Astrocyte (in vitro differentiated cells and primary cell): ENCODE measurements around the gene PBX1. TPM values are rescaled to one million over a fixed set of nuclear protein-coding genes. Genes with fewer than 3 reads are reported as not detected.

Source experiments
- DNase-seq: peaks from one replicate; pipeline ENCODE4 v3.0.0-alpha.2; 2010; ENCODE audit warnings: low read depth
- FAIRE-seq: peaks from 2 replicates; lab custom pipeline; 2011; peaks lifted over from hg19 to GRCh38; lab: Jason Lieb, UNC
- H2AFZ ChIP-seq: 2 replicates; pipeline ENCODE4 v1.6.0; 2012; ENCODE audit warnings: low read depth, low read length, inconsistent platforms
- H3K27ac ChIP-seq: 2 replicates; pipeline ENCODE4 v1.5.1; 2011; ENCODE audit warnings: low read depth, low read length, inconsistent platforms
- H3K27me3 ChIP-seq: 2 replicates; pipeline ENCODE4 v1.6.0; 2011; ENCODE audit warnings: low read length, inconsistent platforms; ENCODE audit not compliant: insufficient read depth
- H3K36me3 ChIP-seq: 2 replicates; pipeline ENCODE4 v1.5.1; 2011; ENCODE audit warnings: low read length, inconsistent platforms; ENCODE audit not compliant: insufficient read depth
- H3K4me1 ChIP-seq: 2 replicates; pipeline ENCODE4 v1.5.1; 2011; ENCODE audit warnings: low read length, inconsistent platforms; ENCODE audit not compliant: insufficient read depth
- H3K4me2 ChIP-seq: 2 replicates; pipeline ENCODE4 v1.6.0; 2012; ENCODE audit warnings: low read length, inconsistent platforms
- H3K4me3 ChIP-seq: 2 replicates; pipeline ENCODE4 v1.5.1; 2011; ENCODE audit warnings: low read depth, mild to moderate bottlenecking, low read length, inconsistent platforms; ENCODE audit not compliant: insufficient read depth
- H3K79me2 ChIP-seq: 2 replicates; pipeline ENCODE4 v1.6.0; 2012; ENCODE audit warnings: mild to moderate bottlenecking, low read length, inconsistent platforms; ENCODE audit not compliant: insufficient read depth
- H3K9ac ChIP-seq: 2 replicates; pipeline ENCODE4 v1.6.0; 2012; ENCODE audit warnings: mild to moderate bottlenecking, low read length, inconsistent platforms
- H3K9me3 ChIP-seq: 2 replicates; pipeline ENCODE4 v1.5.1; 2012; ENCODE audit warnings: low read depth, mild to moderate bottlenecking, low read length, inconsistent platforms; ENCODE audit not compliant: insufficient read depth
- H4K20me1 ChIP-seq: 2 replicates; pipeline ENCODE4 v1.6.0; 2012; ENCODE audit warnings: low read length, inconsistent platforms; ENCODE audit not compliant: insufficient read depth
- H3K27ac Mint-ChIP-seq: one replicate; pipeline ENCODE4 v1.8.0; 2021; ENCODE audit warnings: mild to moderate bottlenecking, mixed read lengths; ENCODE audit not compliant: unreplicated experiment
- H3K27me3 Mint-ChIP-seq: one replicate; pipeline ENCODE4 v1.8.0; 2021; ENCODE audit warnings: low read depth, mixed read lengths; ENCODE audit not compliant: unreplicated experiment
- H3K36me3 Mint-ChIP-seq: one replicate; pipeline ENCODE4 v1.8.0; 2021; ENCODE audit warnings: low read depth, mixed read lengths; ENCODE audit not compliant: unreplicated experiment
- H3K4me1 Mint-ChIP-seq: one replicate; pipeline ENCODE4 v1.8.0; 2021; ENCODE audit warnings: low read depth, mixed read lengths; ENCODE audit not compliant: unreplicated experiment
- H3K4me3 Mint-ChIP-seq: one replicate; pipeline ENCODE4 v1.8.0; 2021; ENCODE audit warnings: mild to moderate bottlenecking, moderate library complexity, mixed read lengths; ENCODE audit not compliant: unreplicated experiment
- H3K9me3 Mint-ChIP-seq: one replicate; pipeline ENCODE4 v1.8.0; 2021; ENCODE audit warnings: mild to moderate bottlenecking, mixed read lengths; ENCODE audit not compliant: unreplicated experiment
- CTCF ChIP-seq: IDR thresholded peaks from 2 replicates; pipeline ENCODE4 v1.5.1; 2011; ENCODE audit warnings: low read depth, mild to moderate bottlenecking, inconsistent platforms, low read length, moderate library complexity; ENCODE audit not compliant: insufficient read depth
- EZH2 ChIP-seq: IDR thresholded peaks from 2 replicates; pipeline ENCODE4 v1.6.1; 2012; ENCODE audit warnings: mild to moderate bottlenecking, low read length, inconsistent platforms; ENCODE audit not compliant: insufficient read depth
- total RNA-seq: library from RNA; stranded (reverse); gene quantifications from 2 replicates; pipeline ENCODE4 v1.2.1, GENCODE V29; 2021

PBX1 gene
- total RNA-seq, 1 donor from 2014 or later: 37.2 TPM

DNA sequence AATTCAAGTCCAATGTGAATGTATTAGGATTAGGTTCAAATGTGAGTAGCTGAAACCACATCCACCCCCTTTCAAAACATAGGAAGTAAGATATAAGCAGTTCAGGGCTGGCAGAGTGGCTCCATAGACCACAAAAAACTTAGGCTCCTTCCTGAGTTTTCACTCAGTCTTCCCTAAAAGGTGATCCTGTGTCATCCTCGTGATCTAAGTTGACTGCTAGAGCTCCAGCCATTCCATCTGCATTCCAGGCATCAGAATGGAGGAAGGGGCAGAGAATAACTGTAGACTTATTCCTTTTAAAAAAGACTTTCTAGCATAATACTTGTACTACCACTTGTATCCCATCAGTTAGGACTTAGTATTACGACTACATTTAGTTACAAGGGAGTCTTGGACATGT, 204.1 kb downstream of the PBX1 start:
- no peak for DNase-seq
- Histone ChIP-seq H3K4me3 (no peak overlapping the region), H3K79me2 (no peaks in the 10 kb centered on the region), H3K9ac (no peak overlapping the region), H3K9me3 (no peaks in the 10 kb centered on the region), H3K36me3 (no peaks in the 10 kb centered on the region), H3K27me3 (no peaks in the 10 kb centered on the region), H2AFZ (no peak overlapping the region), H3K4me2 (no peak overlapping the region), H3K27ac (no peak overlapping the region), H4K20me1 (no peaks in the 10 kb centered on the region), H3K4me1 (peaks cover 38% of the 10 kb centered on the region)
- no peaks in the 10 kb centered on the region for H3K27me3 Mint-ChIP-seq
- H3K27ac Mint-ChIP-seq: peak overlapping the region; percentile 47
- no peaks in the 10 kb centered on the region for H3K36me3 Mint-ChIP-seq
- FAIRE-seq: no peak
- H3K4me3 Mint-ChIP-seq: no peak overlapping the region
- peaks cover 46% of the 10 kb centered on the region for H3K4me1 Mint-ChIP-seq
- TF ChIP-seq CTCF (no peak), EZH2 (no peak)
- H3K9me3 Mint-ChIP-seq: no peaks in the 10 kb centered on the region

GRCh38 chr1:164764333-164764732, 205.3 kb downstream of the PBX1 start:
- H3K27me3 Mint-ChIP-seq: no peaks in the 10 kb centered on the region

More at GRCh38 chr1:164764333-164764732, 205.3 kb downstream of the PBX1 start:
- H3K36me3 Mint-ChIP-seq: no peaks in the 10 kb centered on the region
- Histone ChIP-seq H4K20me1 (no peaks in the 10 kb centered on the region), H3K4me2 (no peak overlapping the region), H3K79me2 (no peaks in the 10 kb centered on the region), H3K9ac (no peak overlapping the region), H3K4me3 (no peak overlapping the region), H3K27me3 (no peaks in the 10 kb centered on the region), H3K27ac (no peak overlapping the region), H3K36me3 (no peaks in the 10 kb centered on the region), H3K4me1 (peaks cover 43% of the 10 kb centered on the region), H3K9me3 (no peaks in the 10 kb centered on the region), H2AFZ (no peak overlapping the region)
- no peaks in the 10 kb centered on the region for H3K9me3 Mint-ChIP-seq
- peaks cover 52% of the 10 kb centered on the region for H3K4me1 Mint-ChIP-seq
- no peak for FAIRE-seq
- DNase-seq: peak; percentile 49
- H3K4me3 Mint-ChIP-seq: no peak overlapping the region
- peak overlapping the region; percentile 8 for H3K27ac Mint-ChIP-seq
- TF ChIP-seq CTCF (no peak), EZH2 (no peak)
